ENCODE results near the gene ZNF354B.

Gene ZNF354B

DNA sequence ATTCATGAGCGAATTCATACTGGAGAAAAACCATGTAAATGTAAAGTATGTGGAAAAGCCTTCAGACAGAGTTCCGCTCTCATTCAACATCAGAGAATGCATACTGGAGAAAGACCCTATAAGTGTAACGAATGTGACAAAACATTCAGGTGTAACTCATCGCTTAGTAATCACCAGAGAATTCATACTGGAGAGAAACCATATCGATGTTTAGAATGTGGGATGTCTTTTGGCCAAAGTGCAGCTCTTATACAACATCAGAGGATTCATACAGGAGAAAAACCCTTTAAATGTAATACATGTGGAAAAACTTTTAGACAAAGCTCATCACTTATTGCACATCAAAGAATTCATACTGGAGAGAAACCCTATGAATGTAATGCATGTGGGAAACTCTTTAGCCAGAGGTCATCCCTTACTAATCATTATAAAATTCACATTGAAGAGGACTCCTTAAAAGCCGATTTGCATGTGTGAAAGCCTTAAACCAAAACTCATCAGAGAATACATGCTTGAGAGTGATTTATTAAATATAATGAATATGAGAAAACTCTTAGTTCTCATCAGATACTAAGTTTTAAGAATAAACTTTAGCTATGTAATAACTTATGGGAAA is 24.2 kb downstream of the ZNF354B start:
- no peak for DNase-seq (ENCODE audit: low spot score)

DNA sequence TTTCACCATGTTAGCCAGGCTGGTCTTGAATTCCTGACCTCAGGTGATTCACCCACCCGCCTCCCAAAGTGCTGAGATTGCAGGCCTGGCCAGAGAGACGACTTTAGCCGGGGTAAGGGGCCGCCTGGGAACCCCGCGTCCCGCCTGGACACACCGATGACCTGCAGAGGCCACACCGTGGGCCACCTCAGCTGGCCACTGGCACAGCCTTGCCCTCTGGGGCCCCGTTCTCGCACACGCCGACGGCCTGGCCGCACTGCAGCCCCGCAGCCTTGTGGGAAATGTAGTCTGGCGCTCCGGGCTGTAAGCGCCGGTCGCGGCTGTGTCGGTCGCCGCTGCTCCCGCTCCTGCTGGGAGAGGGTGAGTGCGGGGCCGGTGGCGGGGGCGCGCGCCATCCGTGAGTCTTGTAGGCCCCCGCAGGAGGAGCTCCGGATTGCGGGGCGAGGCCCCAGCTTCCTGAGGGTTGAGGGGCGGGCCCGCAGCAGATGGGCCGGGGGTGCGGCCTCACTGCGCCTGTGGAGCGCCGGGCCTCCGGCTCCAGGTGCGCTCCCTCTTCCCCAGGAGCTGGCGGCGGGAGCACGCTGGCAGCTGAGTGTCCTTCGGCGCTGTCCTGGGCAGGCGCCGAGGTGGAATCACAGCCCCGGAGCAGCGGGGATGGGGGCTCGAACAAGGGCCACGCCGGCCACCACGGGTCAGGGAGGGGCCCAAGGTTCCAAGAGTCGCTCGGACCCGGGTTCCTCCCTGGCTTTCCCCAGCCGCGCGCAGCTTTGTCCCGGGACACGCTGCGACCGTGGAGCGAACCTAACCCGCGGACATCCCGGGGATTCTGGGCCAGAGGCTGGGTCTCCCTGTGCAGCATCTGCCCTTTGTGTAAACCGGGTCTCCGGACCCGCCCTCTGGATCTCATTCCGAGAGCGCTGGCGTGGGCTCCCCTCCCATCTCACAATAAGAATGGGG is 36.1 kb downstream of the ZNF354B start, which contains the start of gene ZFP2:
TSS of gene ZFP2 (plus strand) at position 299 of the 957 bp plus-strand sequence. CDS start 35,401 bp downstream, outside the sequence.
- DNase-seq (ENCODE audit: low spot score) = peak; percentile 74

DNA sequence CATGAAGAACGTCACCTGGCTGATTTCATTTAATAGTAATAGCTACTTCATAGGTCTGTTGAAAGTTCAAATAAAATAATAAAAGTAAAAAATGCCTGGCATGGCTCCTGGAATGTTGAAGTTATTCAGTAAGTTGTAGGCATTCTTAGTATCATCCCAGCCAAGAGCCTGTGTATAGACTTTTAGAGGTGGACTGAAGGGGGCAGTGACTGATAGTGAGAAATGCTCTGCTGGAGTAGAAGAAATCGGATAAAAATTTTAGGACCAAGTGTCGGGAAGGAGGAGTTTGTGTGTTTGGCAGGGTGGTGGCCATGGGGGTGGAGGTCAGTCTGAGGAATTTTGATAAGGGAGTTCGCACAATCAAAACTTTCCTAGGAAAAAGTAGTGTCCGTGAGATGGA is 39.5 kb downstream of the ZNF354B start:
- DNase-seq (ENCODE audit: low spot score) = no peak

DNA sequence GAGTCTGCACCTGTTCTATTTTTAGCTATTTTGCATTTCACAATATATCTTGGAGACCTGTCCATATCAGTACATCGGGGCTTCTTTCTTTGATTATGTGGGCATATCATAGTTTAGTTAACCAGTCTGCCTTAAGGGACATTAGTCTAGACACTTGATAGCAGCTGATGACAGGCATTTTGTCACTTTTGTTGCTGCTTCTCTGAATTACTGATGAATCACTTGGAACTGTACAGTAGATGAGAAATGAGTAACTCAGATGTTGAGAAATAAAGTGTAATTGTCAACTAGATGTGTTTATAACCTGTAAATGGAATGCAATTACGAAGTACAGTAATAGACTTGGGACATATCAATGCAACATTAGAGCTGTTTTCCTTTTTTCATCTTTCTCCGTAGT is 43.1 kb downstream of the ZNF354B start:
- no peak for DNase-seq (ENCODE audit: low spot score)

DNA sequence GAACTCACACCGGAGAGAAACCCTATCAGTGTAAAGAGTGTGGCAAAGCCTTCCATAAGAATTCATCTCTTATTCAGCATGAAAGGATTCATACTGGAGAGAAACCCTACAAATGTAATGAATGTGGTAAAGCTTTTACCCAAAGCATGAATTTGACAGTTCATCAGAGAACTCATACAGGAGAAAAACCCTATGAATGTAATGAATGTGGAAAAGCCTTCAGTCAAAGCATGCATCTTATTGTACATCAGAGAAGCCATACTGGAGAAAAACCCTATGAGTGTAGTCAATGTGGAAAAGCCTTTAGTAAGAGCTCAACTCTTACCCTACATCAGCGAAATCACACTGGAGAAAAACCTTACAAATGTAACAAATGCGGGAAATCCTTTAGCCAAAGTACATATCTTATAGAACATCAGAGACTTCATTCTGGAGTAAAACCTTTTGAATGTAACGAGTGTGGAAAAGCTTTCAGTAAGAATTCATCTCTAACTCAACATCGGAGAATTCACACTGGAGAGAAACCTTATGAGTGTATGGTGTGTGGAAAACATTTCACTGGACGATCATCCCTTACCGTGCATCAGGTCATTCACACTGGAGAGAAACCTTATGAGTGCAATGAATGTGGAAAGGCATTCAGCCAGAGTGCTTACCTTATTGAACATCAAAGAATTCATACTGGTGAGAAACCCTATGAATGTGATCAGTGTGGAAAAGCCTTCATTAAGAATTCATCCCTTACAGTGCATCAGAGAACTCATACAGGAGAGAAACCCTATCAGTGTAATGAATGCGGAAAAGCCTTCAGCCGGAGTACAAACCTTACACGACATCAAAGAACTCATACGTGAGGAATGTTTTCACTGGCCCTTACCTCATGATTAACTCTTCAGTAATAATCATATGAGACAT is 72.3 kb downstream of the ZNF354B start:
- no peak for DNase-seq (ENCODE audit: low spot score)

Data from HuH-7 (cell line).